NOMO-1 (cell line): Measurements from ENCODE around the gene LY6G6D.

ENCODE experiments used
- DNase-seq, 2 experiments: peaks; one replicate each; lab custom pipeline; 2025; ENCODE audit not compliant: unreplicated experiment in 2 of 2; lab: John Stamatoyannopoulos, UW

LY6G6D gene

GRCh38 chr6:31733734-31734133 lies 18.6 kb downstream of the LY6G6D start:
- no peak for DNase-seq

DNA sequence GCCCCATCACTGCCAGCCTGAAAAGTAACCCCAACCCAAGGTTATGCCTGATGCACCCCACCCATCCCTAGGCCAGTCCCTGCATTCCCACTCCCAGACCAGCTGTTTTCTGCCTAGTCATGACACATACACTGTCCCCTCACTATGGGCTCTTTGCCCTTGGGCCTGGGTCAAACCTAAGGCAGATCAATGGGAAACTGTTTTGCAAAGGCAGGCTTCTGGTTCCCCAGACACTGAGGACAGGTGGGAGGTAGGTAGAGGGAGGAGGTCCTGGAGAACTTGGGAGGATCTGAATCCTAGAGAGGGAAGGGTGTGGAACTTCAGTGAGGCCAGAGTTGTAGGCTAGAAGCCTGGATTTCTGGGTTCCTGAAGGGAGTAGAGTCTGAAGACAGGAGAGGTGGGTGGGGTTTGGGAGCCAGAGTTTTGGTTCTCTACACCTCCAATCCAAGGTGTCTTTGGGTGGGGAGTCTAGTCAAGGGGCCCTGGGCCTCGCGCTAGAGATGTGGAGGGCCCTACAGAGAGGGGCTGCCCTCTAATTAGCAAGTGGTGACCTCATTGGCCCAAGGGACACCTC lies 19.2 kb downstream of the LY6G6D start:
- DNase-seq: no peak

- DNase-seq: peak; percentile 50 to 62
These were observed 19.8 kb downstream of the LY6G6D start for GRCh38 chr6:31734821-31735406.

- peak; percentile 82 to 87 for DNase-seq
These were observed 21.0 kb downstream of the LY6G6D start, which contains the start of gene CLIC1 for GRCh38 chr6:31736021-31736767. Gene CLIC1 (minus strand): TSS chr6:31736530. CDS start chr6:31736300, 230 bp downstream.

DNA sequence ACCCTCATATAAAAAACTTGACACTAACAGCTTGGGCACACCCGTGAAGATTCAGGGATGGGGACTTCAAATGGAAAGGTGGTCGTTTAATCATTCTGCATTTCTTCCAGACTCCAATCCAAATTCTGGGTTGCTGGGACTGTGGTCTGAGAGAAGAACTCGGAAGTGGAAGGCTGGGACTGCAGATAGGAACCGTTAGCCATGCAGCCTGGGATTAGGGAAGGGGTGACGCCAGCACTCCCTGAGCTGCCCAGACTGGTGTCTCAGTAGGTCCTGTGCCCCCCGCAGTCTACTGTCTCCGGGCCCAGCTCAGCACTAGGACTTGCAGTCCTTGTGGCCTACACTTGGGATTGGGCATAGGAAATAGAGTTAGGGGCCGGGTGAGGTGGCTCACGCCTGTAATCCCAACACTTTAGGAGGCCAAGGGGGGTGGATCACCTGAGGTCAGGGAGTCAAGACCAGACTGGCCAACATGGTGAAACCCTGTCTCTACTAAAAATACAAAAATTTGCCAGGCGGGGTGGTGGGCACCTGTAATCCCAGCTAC lies 21.7 kb downstream of the LY6G6D start:
- no peak for DNase-seq

- DNase-seq: peak; percentile 81 to 85
These were observed 22.3 kb downstream of the LY6G6D start for GRCh38 chr6:31737315-31737990.

- peak; percentile 96 for DNase-seq
These were observed 23.1 kb downstream of the LY6G6D start for GRCh38 chr6:31737991-31738979.

GRCh38 chr6:31739639-31740396 lies 24.7 kb downstream of the LY6G6D start, which contains the start of gene MSH5:
Gene MSH5 (plus strand): TSS chr6:31740005. CDS start chr6:31740467, 462 bp downstream.
- peak; percentile 99 for DNase-seq

DNA sequence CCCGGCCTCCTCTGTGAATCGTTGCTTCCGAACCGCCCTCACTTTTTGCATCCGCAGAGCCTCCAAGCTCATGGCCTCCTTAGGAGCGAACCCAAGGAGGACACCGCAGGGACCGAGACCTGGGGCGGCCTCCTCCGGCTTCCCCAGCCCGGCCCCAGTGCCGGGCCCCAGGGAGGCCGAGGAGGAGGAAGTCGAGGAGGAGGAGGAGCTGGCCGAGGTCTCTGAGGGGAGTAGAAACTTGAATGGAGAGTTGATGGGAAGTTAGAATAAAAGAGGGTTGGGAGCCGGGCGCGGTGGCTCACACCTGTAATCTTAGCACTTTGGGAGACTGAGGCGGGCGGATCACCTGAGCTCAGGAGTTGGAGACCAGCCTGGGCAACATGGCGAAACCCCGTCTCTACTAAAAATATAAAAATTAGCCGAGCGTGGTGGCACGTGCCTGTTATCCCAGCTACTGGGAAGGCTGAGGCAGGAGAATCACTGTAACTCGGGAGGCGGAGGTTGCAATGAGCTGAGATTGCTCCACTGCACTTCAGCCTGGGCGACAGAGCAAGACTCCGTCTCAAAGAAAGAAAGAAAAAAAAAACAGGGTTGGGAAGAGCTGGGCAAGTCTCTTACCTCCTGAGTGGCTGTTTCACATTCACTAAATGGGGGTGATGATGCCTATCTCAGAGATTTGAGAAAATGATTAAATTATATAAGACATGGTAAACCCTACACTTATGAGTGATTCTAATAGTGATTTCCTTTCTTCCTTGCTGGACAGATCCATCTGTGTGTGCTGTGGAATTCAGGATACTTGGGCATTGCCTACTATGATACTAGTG lies 25.5 kb downstream of the LY6G6D start:
- DNase-seq: peak; percentile 69 to 74

GRCh38 chr6:31741815-31742214 lies 26.7 kb downstream of the LY6G6D start:
- no peak for DNase-seq

DNA sequence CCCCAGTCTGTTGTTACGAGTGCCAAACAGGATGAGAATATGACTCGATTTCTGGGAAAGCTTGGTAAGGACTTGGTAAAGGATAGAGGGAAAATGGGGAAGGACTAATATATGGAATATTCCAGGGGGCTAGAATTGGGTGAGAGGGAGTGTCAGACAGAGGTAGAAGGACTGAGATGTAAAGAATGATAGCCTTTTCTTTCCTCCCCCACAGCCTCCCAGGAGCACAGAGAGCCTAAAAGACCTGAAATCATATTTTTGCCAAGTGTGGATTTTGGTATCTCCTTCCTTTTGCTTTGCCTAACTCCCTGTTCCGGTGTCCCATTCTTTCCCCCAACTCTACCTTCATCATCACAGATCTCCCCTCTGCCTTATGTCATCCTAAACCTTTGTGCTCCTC lies 27.7 kb downstream of the LY6G6D start:
- no peak for DNase-seq

GRCh38 chr6:31744422-31744821 lies 29.3 kb downstream of the LY6G6D start:
- no peak for DNase-seq

GRCh38 chr6:31749301-31750036 lies 34.3 kb downstream of the LY6G6D start:
- no peak for DNase-seq

DNA sequence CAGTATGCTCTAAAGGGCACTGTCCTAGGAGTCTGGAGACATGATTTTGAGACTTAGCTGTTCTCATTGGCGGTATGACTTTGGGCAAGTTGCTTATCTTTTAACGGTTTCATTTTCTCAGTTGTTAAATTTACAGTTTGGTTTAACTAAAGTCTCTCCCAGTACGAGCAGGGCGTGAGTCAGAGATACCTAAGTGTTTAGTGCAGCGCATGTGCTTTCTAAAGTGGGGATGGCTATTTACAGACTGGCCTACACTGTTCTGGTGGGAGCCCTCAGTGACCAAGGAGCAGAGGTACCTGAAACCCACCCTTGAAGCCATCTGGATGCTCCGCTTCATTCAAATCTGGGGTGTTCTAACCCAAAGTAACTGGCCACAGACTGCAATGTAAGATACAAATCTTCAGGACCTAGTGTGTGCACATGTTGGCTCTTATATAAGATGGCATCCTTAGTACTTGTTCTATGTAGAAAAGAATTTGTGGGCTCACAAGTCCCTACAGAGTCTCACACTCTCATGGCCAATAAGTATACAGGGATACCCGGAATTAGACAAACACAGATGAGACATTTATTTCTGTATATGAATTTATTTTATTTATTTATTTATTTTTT lies 35.4 kb downstream of the LY6G6D start:
- no peak for DNase-seq

DNA sequence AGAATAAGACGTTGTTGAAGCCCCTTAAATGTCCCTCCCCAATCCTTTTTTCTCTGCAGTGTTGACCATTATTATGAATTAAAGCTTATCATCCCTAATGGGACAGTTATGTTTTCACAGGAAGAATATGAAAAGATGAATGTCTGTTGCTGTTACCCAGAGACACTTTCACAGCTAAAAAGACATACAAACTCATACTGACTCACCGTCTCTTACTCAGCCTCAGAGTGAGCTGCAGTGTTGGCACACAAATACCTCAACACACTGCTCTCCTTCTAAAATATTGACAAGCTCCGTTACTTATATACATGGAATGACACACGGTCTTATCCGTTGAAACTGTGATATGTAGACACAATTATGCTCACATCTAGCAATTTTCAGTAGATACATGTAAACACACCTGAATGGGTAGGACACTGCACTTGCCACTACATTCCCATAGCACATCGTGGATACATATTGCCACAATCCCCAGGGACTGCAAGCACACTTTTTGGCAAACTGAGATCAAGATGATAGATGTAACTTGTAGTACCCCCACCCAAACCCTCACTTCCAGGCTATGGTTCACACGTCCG lies 37.7 kb downstream of the LY6G6D start:
- no peak for DNase-seq

GRCh38 chr6:31758281-31758680 lies 43.1 kb downstream of the LY6G6D start:
- no peak for DNase-seq

GRCh38 chr6:31760790-31761189 lies 45.6 kb downstream of the LY6G6D start:
- DNase-seq: no peak
